Endothelial cell of umbilical vein (primary cell): ENCODE measurements around the gene OPA3. TPM values are rescaled to one million over a fixed set of nuclear protein-coding genes. Genes with fewer than 3 reads are reported as not detected.
"Not testable (repeated sequence)": the region's sequence is repeated elsewhere in the genome, so short reads cannot be mapped to it uniquely, and the experiment has no call there.

Experiments used
- BruUV-seq: library from RNA; stranded (reverse); fragments of 400-500 nt; replicated peaks from 2 replicates; lab custom pipeline; 2021; lab: Mats Ljungman, UMichigan
- CTCF ChIA-PET: fragments of 300-600, 350-600 bp; sonication (Branson Sonifier 250); formaldehyde crosslinking; loops from one replicate; lab custom pipeline; 2021; ENCODE audit warnings: antibody characterized with exemption, inconsistent platforms; lab: Charles Lee
- POLR2A ChIA-PET: fragments of 300-600, 350-600 bp; sonication (Branson Sonifier 250); formaldehyde crosslinking; loops from one replicate; lab custom pipeline; 2021; ENCODE audit warnings: antibody characterized with exemption, inconsistent platforms; lab: Charles Lee
- DNase-seq: peaks from one replicate; pipeline ENCODE4 v3.0.0-alpha.2; 2011; ENCODE audit warnings: low read depth, low spot score
- FAIRE-seq: peaks from 2 replicates; lab custom pipeline; 2011; peaks lifted over from hg19 to GRCh38; lab: Jason Lieb, UNC
- H2AFZ ChIP-seq: 2 replicates; pipeline ENCODE4 v1.6.0; 2012; ENCODE audit warnings: low read depth, low read length, control low read depth, inconsistent platforms
- H3K27ac ChIP-seq: 2 replicates; pipeline ENCODE4 v1.5.1; 2011; ENCODE audit warnings: low read depth, mild to moderate bottlenecking, control low read depth, low read length, moderate library complexity; ENCODE audit not compliant: insufficient read depth
- H3K27me3 ChIP-seq, 2 experiments: 2 replicates each; pipeline versions ENCODE4 v1.6.0 to v1.6.1; 2011; ENCODE audit warnings: low read length in 2 of 2, mixed read lengths in 1 of 2; ENCODE audit not compliant: control insufficient read depth in 2 of 2, insufficient read depth in 2 of 2
- H3K36me3 ChIP-seq, 2 experiments: 2 replicates in 1 of 2; 3 replicates in 1 of 2; pipeline ENCODE4 v1.5.1; 2011; ENCODE audit warnings: low read length in 2 of 2, mild to moderate bottlenecking in 1 of 2, moderate library complexity in 1 of 2; ENCODE audit not compliant: control insufficient read depth in 2 of 2, insufficient read depth in 2 of 2; ENCODE audit errors: extremely low read depth in 1 of 2
- H3K4me1 ChIP-seq: 3 replicates; pipeline ENCODE4 v1.5.1; 2011; ENCODE audit warnings: mild to moderate bottlenecking, low read length; ENCODE audit not compliant: control insufficient read depth, insufficient read depth; ENCODE audit errors: extremely low read depth
- H3K4me2 ChIP-seq: 2 replicates; pipeline ENCODE4 v1.6.1; 2011; ENCODE audit warnings: low read length, control low read depth, mixed read lengths; ENCODE audit not compliant: insufficient read depth
- H3K4me3 ChIP-seq, 3 experiments: fragments of 200-600 bp in 1 of 3; sonication (generic), shearing (Covaris generic) in 1 of 3; replicated peaks in 1 of 3; 2 replicates each; pipeline ENCODE4 v1.5.1; 2011 to 2016; ENCODE audit warnings: control low read depth in 3 of 3, low read length in 3 of 3, mild to moderate bottlenecking in 2 of 3, inconsistent platforms in 1 of 3, low read depth in 1 of 3, moderate library complexity in 1 of 3; ENCODE audit not compliant: insufficient read depth in 1 of 3
- H3K79me2 ChIP-seq: 2 replicates; pipeline ENCODE4 v1.6.0; 2012; ENCODE audit warnings: low read length, inconsistent platforms; ENCODE audit not compliant: control insufficient read depth, insufficient read depth
- H3K9ac ChIP-seq: replicated peaks from 2 replicates; pipeline ENCODE3; 2011; ENCODE audit warnings: low read length, control low read depth; ENCODE audit not compliant: insufficient read depth; ENCODE audit errors: extremely low read depth
- H3K9me1 ChIP-seq: replicated peaks from 3 replicates; pipeline ENCODE4 v1.6.0; 2011; ENCODE audit warnings: mild to moderate bottlenecking, low read length; ENCODE audit not compliant: control insufficient read depth, insufficient read depth; ENCODE audit errors: extremely low read depth
- H3K9me3 ChIP-seq: replicated peaks from 2 replicates; pipeline ENCODE4 v1.5.1; 2012; ENCODE audit warnings: low read length, inconsistent platforms; ENCODE audit not compliant: control insufficient read depth, insufficient read depth
- H4K20me1 ChIP-seq: replicated peaks from 2 replicates; pipeline ENCODE3; 2011; ENCODE audit warnings: mild to moderate bottlenecking, low read length; ENCODE audit not compliant: control insufficient read depth, insufficient read depth; ENCODE audit errors: extremely low read depth
- EZH2 ChIP-seq: IDR thresholded peaks from 2 replicates; pipeline ENCODE4 v1.6.1; 2012; ENCODE audit warnings: borderline replicate concordance, low read depth, mild to moderate bottlenecking, moderate library complexity, low read length, inconsistent platforms; ENCODE audit not compliant: severe bottlenecking
- FOS ChIP-seq: IDR thresholded peaks from 2 replicates; pipeline ENCODE4 v1.6.1; 2011; ENCODE audit warnings: mild to moderate bottlenecking, low read length, moderate library complexity, borderline replicate concordance; ENCODE audit not compliant: insufficient read depth
- GATA2 ChIP-seq: IDR thresholded peaks from 2 replicates; pipeline ENCODE4 v1.7.0; 2011; ENCODE audit warnings: low read depth, mild to moderate bottlenecking, moderate library complexity, mixed read lengths, low read length; ENCODE audit not compliant: insufficient read length, insufficient read depth
- POLR2A ChIP-seq: IDR thresholded peaks from 2 replicates; pipeline ENCODE4 v1.6.1; 2012; ENCODE audit warnings: low read depth, mild to moderate bottlenecking, control low read depth, low read length
- POLR2AphosphoS5 ChIP-seq: IDR thresholded peaks from 2 replicates; pipeline ENCODE4 v1.6.1; 2012; ENCODE audit warnings: low read depth, mild to moderate bottlenecking, control low read depth, low read length, moderate library complexity; ENCODE audit not compliant: insufficient read depth
- dilution Hi-C: fragments of 300-500 bp; cut with MboI; formaldehyde crosslinking; loops from one replicate; pipeline ENCODE4 v1.15.0; 2019; ENCODE audit warnings: low sequenced_read_pairs; ENCODE audit not compliant: extremely low pct_ligation_motif_present
- intact Hi-C: fragments of 100-400 bp; cut with micrococcal nuclease; formaldehyde crosslinking; loops from one replicate; pipeline ENCODE4 v1.10.0; 2022
- polyA plus RNA-seq, 4 experiments: library from polyadenylated mRNA; depleted of rRNA in 3 of 4; stranded (reverse) in 3 of 4; unstranded in 1 of 4; fragments of >200 nt; gene quantifications; 2 replicates each; pipeline versions ENCODE4 v1.2.1 to v1.2.3, GENCODE V29; 2011 to 2012; ENCODE audit warnings: missing spikeins in 1 of 4
- total RNA-seq: library from RNA; stranded (reverse); gene quantifications from 2 replicates; pipeline ENCODE4 v1.2.3, GENCODE V29; 2021

Gene OPA3
- total and polyA plus RNA-seq, 2 donors (not counting 3 experiments of a cell fraction or from before 2014, with no cell fraction given), result 15.4 to 16.0 TPM

DNA sequence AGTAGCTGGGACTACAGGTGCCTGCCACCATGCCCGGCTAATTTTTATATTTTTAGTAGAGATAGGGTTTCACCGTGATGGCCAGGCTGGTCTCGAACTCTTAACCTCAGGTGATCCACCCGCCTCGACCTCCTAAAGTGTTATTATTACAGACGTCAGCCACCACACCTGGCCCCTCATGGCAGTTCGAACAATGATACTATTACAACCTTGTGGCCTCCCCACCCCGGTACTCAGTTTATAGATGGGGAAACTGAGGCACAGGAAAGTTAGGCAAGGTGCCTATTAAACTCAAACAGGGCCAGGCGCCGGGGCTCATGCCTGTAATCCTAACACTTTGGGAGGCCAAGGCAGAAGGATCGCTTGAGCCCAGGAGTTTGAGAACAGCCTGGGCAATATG lies 74.2 kb downstream of the OPA3 start:
- H3K79me2 ChIP-seq, result peaks cover 83% of the 10 kb centered on the region
- dilution Hi-C loops, DNase-seq, H3K36me3 ChIP-seq, H4K20me1 ChIP-seq, H2AFZ ChIP-seq, H3K27me3 ChIP-seq, H3K9ac ChIP-seq, H3K4me2 ChIP-seq, H3K9me3 ChIP-seq, POLR2A ChIA-PET, BruUV-seq, FAIRE-seq, H3K9me1 ChIP-seq, H3K4me3 ChIP-seq, H3K27ac ChIP-seq, intact Hi-C loops: not testable (repeated sequence)
- peaks cover 43% of the 10 kb centered on the region for H3K4me1 ChIP-seq
- CTCF ChIA-PET, result interaction anchor here (1.0 to 2.0 kb wide), 3 partner anchors 12 to 106 kb away, joined by 3 to 5 read pairs (median 3); no protein-coding TSS in a partner anchor

- Histone ChIP-seq H3K9me3 (no peaks in the 10 kb centered on the region), H2AFZ (no peak overlapping the region), H4K20me1 (no peaks in the 10 kb centered on the region), H3K36me3 (peaks cover 0 to 3% of the 10 kb centered on the region in 2 experiments), H3K9ac (peak overlapping the region; percentile 28), H3K4me3 (peak overlapping the region in 2 of 3 experiments; percentile 43 to 92), H3K4me2 (peak overlapping the region; percentile 94), H3K27ac (peak overlapping the region; percentile 19), H3K4me1 (peaks cover 37% of the 10 kb centered on the region), H3K79me2 (peaks cover 76% of the 10 kb centered on the region), H3K27me3 (no peaks in the 10 kb centered on the region), H3K9me1 (no peaks in the 10 kb centered on the region)
- no peak for DNase-seq
- no peak for FAIRE-seq
- dilution Hi-C loops (no loop called here), intact Hi-C loops (loop anchor here (2.0 kb wide), 1 partner anchor 13 kb away; no protein-coding TSS in a partner anchor)
- ChIA-PET POLR2A (no interaction called here), CTCF (interaction anchor here (1.0 to 2.0 kb wide), 3 partner anchors 12 to 106 kb away, joined by 3 to 5 read pairs (median 3); no protein-coding TSS in a partner anchor)
- TF ChIP-seq POLR2A, result no peak
- TF ChIP-seq FOS, result no peak
- TF ChIP-seq EZH2, result no peak
- no peak for TF ChIP-seq POLR2AphosphoS5
- TF ChIP-seq GATA2, result no peak
- no TSS peak for BruUV-seq
These were observed 74.9 kb downstream of the OPA3 start for GRCh38 chr19:45509692-45510015.
